Measurements from ENCODE around the gene CNTRL.
"Not testable (repeated sequence)": the region's sequence is repeated elsewhere in the genome, so short reads cannot be mapped to it uniquely, and the experiment has no call there.

CNTRL gene

DNA sequence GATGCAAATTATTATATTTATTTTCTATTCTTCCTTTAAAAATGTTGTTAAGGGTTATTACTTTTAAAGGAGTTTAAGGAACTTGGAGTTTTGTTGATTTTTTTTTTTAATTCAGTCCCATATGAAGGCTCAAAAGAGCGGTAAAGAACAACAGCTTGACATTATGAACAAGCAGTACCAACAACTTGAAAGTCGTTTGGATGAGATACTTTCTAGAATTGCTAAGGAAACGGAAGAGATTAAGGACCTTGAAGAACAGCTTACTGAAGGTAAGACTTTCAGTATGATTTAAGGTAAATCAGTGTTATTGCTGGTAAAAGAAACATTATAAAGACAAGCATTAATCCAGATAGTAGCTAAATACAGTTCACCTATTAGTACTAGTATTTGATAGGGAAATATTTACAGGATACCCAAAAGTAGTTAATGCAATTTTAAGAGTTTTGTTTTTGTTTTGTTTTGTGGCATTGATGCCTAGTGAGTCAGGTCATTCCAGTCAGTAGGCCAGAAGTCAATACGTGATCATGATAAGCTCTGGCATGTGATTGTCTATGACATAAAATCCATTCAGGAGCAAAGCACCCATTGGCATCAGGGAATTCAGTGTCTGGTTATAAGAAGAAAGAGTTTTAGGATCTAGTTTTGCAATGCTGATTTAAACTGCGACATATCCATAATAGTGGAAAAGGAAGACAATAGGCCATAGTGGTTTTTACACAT lies 49.2 kb downstream of the CNTRL start:
- Mint-ChIP-seq H3K4me3 (no peak overlapping the region), H3K36me3 (ENCODE audit: low read depth) (peaks cover 52% of the 10 kb centered on the region), H3K4me1 (peaks cover 17% of the 10 kb centered on the region), H3K27me3 (ENCODE audit: low read depth, poor library complexity) (peaks cover 2% of the 10 kb centered on the region), H3K9me3 (peaks cover 18% of the 10 kb centered on the region), H3K27ac (no peak overlapping the region)
- DNase-seq: no peak
- TF ChIP-seq, protein P1, sequence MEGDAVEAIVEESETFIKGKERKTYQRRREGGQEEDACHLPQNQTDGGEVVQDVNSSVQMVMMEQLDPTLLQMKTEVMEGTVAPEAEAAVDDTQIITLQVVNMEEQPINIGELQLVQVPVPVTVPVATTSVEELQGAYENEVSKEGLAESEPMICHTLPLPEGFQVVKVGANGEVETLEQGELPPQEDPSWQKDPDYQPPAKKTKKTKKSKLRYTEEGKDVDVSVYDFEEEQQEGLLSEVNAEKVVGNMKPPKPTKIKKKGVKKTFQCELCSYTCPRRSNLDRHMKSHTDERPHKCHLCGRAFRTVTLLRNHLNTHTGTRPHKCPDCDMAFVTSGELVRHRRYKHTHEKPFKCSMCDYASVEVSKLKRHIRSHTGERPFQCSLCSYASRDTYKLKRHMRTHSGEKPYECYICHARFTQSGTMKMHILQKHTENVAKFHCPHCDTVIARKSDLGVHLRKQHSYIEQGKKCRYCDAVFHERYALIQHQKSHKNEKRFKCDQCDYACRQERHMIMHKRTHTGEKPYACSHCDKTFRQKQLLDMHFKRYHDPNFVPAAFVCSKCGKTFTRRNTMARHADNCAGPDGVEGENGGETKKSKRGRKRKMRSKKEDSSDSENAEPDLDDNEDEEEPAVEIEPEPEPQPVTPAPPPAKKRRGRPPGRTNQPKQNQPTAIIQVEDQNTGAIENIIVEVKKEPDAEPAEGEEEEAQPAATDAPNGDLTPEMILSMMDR (IDR thresholded peaks at IDR 0.05): no peak

DNA sequence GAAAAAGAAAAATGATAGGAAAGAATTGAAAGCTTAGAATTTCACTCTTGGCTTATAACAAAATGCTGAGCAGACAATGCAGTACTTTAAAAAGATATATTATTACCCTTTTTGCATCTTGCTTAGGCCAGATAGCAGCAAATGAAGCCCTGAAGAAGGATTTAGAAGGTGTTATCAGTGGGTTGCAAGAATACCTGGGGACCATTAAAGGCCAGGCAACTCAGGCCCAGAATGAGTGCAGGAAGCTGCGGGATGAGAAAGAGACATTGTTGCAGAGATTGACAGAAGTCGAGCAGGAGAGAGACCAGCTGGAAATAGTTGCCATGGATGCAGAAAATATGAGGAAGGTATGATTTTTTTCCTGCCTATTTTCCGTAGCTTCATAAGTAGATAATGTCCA lies 50.8 kb downstream of the CNTRL start:
- peaks cover 17% of the 10 kb centered on the region for H3K4me1 Mint-ChIP-seq
- H3K4me3 Mint-ChIP-seq: no peak overlapping the region
- peaks cover 30% of the 10 kb centered on the region for H3K9me3 Mint-ChIP-seq
- H3K27me3 Mint-ChIP-seq (ENCODE audit: low read depth, poor library complexity): peaks cover 2% of the 10 kb centered on the region
- TF ChIP-seq, protein P1 (IDR thresholded peaks at IDR 0.05): no peak
- no peak for DNase-seq
- H3K36me3 Mint-ChIP-seq (ENCODE audit: low read depth): peaks cover 58% of the 10 kb centered on the region
- H3K27ac Mint-ChIP-seq: no peak overlapping the region

DNA sequence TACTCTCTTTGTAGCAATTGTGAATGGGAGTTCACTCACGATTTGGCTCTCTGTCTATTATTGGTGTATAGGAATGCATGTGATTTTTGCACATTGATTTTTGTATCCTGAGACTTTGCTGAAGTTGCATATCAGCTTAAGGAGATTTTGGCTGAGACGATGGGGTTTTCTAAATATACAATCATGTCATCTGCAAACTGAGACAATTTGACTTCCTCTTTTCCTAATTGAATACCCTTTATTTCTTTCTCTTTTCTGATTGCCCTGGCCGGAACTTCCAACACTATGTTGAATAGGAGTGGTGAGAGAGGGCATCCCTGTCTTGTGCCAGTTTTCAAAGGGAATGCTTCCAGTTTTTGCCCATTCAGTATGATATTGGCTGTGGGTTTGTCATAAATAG lies 54.6 kb downstream of the CNTRL start:
- H3K9me3 Mint-ChIP-seq: peaks cover 31% of the 10 kb centered on the region
- not testable (repeated sequence) for H3K27ac Mint-ChIP-seq

DNA sequence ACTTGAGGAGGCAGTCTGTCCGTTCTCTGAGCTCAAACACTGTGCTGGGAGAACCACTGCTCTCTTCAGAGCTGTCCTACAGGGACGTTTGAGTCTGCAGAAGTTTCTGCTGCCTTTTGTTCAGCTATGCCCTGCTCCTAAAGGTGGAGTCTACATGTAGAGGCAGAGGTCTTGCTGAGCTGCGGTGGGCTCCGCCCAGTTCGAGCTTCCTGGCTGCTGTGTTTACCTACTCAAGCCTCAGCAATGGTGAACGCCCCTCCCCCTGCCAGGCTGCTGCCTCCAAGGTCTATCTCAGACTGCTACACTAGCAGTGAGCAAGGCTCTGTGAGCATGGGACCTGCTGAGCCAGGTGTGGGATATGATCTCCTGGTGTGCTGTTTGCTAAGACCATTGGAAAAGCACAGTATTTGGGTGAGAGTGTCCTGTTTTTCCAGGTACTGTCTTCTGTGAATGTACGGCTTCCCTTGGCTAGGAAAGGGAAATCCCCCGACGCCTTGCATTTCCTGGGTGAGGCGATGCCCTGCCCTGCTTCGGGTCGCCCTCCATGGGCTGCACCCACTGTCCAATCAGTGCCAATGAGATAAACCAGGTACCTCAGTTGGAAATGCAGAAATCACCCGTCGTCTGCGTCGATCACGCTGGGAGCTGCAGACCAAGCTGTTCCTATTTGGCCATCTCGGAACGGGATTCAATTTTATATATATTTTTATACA lies 58.5 kb downstream of the CNTRL start:
- TF ChIP-seq, protein P1 (IDR thresholded peaks at IDR 0.05): no peak
- peak; percentile 27 for DNase-seq
- Mint-ChIP-seq H3K36me3 (ENCODE audit: low read depth) (peaks cover 58% of the 10 kb centered on the region), H3K9me3 (peaks cover 20% of the 10 kb centered on the region), H3K27me3 (ENCODE audit: low read depth, poor library complexity) (no peaks in the 10 kb centered on the region), H3K4me3 (no peak overlapping the region), H3K4me1 (peaks cover 5% of the 10 kb centered on the region), H3K27ac (no peak overlapping the region)

More for the DNA sequence above, 54.6 kb downstream of the CNTRL start:
- not testable (repeated sequence) for H3K4me1 Mint-ChIP-seq; DNase-seq; H3K27me3 Mint-ChIP-seq (ENCODE audit: low read depth, poor library complexity); H3K4me3 Mint-ChIP-seq
- H3K36me3 Mint-ChIP-seq (ENCODE audit: low read depth): peaks cover 72% of the 10 kb centered on the region

DNA sequence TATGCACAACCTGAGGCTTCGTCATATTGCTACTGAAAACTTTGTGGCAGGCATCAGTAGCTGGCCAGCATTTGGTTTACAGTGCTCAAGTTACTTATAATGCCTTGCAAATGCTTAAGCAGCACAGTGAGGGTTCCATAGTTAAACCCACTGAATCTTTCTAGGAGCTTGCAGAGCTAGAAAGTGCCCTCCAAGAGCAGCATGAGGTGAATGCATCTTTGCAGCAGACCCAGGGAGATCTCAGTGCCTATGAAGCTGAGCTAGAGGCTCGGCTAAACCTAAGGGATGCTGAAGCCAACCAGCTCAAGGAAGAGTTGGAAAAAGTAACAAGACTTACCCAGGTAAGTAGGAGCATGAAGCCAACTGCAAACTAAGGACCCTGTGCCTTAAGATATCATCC lies 60.9 kb downstream of the CNTRL start:
- Mint-ChIP-seq H3K4me3 (no peak overlapping the region), H3K4me1 (peaks cover 5% of the 10 kb centered on the region), H3K9me3 (peaks cover under 1% of the 10 kb centered on the region), H3K27me3 (ENCODE audit: low read depth, poor library complexity) (no peaks in the 10 kb centered on the region), H3K36me3 (ENCODE audit: low read depth) (peaks cover 46% of the 10 kb centered on the region), H3K27ac (no peak overlapping the region)
- DNase-seq: no peak
- TF ChIP-seq, protein P1 (IDR thresholded peaks at IDR 0.05): no peak

DNA sequence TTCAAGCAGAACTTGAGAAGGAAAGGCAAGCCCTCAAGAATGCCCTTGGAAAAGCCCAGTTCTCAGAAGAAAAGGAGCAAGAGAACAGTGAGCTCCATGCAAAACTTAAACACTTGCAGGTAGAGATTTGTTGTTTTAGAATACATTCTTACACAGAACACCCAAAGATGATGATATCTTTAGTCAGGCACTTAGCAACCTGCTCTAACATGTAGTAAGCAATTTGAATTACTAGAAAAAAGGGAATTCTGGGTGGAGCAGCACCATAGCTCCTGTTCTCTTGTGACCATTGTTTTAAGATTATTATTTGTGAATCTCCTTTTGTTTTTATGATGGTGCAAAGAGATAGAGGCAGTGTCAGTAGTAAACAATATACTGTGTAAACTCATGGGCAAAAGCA lies 63.8 kb downstream of the CNTRL start:
- no peak for DNase-seq
- H3K36me3 Mint-ChIP-seq (ENCODE audit: low read depth): peaks cover 48% of the 10 kb centered on the region
- no peaks in the 10 kb centered on the region for H3K27me3 Mint-ChIP-seq (ENCODE audit: low read depth, poor library complexity)
- peaks cover under 1% of the 10 kb centered on the region for H3K4me1 Mint-ChIP-seq
- no peak overlapping the region for H3K27ac Mint-ChIP-seq
- TF ChIP-seq, protein P1 (IDR thresholded peaks at IDR 0.05): no peak
- no peak overlapping the region for H3K4me3 Mint-ChIP-seq
- no peaks in the 10 kb centered on the region for H3K9me3 Mint-ChIP-seq

All from nephron progenitor cell (in vitro differentiated cells).